Right renal cortex interstitium (tissue), 3 donors: Measurements from ENCODE around the gene RPH3AL. TPM values are rescaled to one million over a fixed set of nuclear protein-coding genes. Genes with fewer than 3 reads are reported as not detected.
"Not testable (repeated sequence)": the region's sequence is repeated elsewhere in the genome, so short reads cannot be mapped to it uniquely, and the experiment has no call there.

Experiments
- DNase-seq, 3 donors: peaks; one replicate each; pipeline ENCODE4 v3.0.0-alpha.2; 2013; ENCODE audit warnings: low read depth in 3 of 3, low spot score in 2 of 3
- polyA plus RNA-seq, 3 donors: library from polyadenylated mRNA; unstranded; fragments of 120-200 nt; gene quantifications; one replicate each; pipeline ENCODE4 v1.2.1, GENCODE V29; 2013; ENCODE audit not compliant: insufficient read length in 3 of 3

Gene RPH3AL
- polyA plus RNA-seq, 3 donors, result 11.6 to 19.7 (median 16.5) TPM

DNA sequence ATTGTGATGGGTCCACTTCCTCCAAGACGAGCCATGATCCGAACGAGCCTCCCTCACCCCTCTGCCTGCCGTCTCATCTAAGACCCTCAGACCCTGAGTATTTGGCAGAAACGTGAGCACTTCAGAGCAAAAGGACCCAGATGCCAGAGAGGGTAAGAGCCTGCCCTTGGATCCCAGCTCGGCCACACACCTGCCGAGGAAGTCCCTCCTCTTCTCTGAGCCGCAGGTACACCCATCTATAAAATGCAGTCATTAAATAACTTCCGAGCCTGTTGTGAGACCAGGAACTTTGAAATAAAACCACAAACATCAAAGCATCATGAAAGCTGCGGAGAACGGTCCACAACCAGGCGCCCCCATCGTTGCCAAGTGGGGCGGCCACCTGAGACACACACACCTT, 106.4 kb downstream of the RPH3AL start:
- DNase-seq, result no peak

GRCh38 chr17:245611-246010, 107.0 kb downstream of the RPH3AL start:
- DNase-seq, result no peak

GRCh38 chr17:245020-245419, 107.6 kb downstream of the RPH3AL start:
- DNase-seq, result no peak

- not testable (repeated sequence) for DNase-seq
Measured at GRCh38 chr17:243924-244323, 108.7 kb downstream of the RPH3AL start.

DNA sequence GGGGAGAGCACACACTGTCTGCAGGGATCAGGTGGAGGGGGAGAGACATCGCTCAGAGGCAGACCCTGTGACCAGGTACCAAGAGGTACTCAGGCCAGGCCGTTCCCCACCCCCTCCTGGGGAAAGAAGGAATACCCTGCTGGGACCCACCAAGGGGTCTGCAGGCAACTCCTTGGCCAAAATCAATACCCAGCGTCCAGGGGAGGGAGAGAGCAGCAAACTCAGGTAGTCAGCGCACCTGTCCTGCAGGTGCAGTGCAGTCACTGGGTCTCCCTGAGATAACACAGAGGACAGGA, 113.7 kb downstream of the RPH3AL start:
- no peak for DNase-seq

DNA sequence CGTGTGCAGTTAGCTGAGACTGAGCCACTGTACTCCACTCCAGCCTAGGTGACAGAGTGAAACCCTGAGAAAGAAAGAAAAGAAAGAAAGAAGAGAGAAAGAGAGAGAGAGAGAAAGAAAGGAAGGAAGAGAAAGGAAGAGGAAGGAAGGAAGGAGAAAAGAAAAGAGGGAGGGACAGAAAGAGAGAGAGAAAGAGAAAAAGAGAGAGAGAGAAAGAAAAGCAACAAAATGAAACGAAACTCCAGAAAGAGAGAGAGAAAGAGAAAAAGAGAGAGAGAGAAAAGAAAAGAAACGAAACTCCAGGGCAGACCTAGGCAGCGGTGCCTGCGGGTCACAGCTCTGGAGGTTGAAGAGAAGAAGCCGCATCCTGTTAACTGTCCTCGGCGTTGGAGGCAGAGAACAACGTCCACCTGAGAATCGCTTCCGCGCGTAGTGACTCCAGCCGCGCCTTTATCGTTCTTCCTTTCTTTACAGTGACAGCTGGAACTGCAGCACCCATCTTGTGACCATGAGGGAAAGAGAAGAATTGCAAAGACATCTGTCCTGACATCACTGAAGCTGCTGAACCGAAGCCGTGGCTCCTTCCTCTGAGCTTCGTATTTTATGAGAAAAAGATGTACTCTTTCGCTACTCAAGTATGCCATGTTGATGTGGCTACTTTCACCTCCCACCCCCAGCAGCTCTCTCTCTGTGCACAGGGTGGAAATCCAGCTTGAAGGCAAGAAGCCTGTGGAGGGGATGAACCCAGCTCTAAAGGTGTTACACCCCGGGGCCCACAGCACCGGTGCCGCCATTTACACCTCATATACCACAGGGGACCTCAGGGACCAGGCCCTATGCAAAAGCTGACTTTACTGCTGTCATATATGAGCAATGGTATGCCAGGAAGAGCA, 114.3 kb downstream of the RPH3AL start:
- DNase-seq, result no peak

DNA sequence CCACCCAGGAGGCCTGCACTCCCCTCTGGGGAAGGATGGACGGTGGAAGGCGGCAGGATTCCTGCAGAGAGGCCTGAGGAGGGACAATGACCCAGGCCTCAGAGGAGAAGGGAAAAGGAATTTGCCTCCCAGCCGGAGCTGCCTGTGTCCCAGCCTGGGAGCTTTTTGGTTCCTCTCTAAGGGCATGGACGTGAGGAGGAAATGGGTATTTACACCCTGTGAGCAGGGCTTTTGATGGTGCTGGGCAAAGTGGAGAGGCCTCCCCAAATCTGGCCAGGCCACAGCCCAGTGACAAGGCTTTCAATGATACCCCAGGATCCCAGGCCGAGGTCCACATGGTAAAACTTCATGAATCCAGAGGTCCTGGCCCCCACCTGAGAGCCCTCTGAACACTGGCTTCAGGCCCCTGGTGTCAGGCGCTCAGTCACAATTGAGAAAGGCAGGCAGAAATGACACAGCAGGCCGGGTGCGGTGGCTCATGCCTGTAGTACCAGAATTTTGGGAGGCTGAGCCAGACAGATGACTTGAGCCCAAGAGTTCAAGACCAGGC, 115.1 kb downstream of the RPH3AL start:
- no peak for DNase-seq

DNA sequence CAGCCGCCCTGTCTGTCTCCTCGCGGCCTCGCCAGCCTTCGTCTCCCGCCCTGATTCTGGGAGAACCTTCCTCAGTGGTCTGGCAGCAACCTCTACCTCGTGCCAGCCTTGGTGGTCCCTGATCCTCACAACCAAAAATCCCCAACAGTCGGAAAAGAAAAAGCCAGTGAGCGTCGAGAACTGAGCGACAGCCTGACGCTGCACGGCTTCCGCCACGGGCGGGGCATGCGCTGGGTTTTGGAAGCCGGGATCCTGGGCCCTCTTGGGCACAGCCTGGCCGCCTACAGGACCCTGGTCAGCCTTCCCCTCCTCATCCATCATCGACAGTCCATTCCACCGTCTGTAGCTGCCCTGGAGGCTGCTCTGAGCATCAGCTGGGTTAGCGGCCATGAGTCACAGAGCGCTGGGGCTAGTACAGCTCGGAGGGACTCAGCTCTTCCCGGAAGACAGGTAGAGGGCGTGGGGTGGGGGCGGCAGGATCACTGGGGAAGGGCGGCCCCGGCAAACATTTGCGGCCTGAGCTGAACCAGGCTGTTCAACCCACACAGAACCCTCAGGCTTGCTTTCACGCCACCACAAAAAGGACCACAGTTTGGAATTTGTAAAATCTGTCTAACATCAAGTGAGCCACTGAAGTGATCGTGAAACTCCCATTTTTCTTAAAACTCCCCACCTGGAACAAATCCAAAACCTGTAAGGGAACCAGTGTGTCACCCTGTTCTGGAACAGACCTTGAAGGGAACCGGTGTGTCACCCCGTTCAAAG, 115.8 kb downstream of the RPH3AL start:
- no peak for DNase-seq

DNA sequence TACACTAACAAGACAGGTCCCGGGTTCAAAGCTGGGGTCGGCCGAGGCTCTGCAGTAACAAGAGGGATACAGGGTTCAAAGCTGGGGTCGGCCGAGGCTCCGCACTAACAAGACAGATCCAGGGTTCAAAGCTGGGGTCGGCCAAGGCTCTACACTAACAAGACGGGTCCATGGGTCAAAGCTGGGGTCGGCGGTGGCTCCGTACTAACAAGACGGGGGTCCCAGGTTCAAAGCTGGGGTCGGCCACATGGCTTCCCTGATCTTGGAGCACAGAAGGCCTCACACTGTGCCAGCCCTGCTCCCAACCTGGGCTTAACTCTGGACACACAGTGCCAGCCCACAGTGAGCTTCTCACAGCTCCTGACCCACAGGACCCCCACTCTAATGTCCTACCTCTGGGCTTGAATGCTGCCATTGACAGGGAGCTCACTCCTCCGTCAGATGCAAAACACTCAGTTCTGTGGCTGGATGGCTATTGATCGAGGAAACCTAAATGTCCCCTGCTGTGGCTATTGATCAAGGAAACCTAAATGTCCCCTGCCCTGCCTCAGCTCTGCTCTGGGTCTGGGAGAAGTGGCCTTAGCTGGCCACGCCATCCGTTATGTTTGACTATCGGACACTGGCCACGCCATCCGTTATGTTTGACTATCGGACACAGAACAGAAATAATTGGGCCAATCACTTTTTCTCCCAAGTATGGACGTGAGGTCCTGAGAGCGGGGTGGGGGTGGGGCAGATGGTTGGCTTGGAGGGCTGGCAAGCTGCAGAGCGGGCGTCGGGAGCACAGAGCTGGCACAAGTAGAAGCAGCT, 116.6 kb downstream of the RPH3AL start:
- DNase-seq, result no peak

DNA sequence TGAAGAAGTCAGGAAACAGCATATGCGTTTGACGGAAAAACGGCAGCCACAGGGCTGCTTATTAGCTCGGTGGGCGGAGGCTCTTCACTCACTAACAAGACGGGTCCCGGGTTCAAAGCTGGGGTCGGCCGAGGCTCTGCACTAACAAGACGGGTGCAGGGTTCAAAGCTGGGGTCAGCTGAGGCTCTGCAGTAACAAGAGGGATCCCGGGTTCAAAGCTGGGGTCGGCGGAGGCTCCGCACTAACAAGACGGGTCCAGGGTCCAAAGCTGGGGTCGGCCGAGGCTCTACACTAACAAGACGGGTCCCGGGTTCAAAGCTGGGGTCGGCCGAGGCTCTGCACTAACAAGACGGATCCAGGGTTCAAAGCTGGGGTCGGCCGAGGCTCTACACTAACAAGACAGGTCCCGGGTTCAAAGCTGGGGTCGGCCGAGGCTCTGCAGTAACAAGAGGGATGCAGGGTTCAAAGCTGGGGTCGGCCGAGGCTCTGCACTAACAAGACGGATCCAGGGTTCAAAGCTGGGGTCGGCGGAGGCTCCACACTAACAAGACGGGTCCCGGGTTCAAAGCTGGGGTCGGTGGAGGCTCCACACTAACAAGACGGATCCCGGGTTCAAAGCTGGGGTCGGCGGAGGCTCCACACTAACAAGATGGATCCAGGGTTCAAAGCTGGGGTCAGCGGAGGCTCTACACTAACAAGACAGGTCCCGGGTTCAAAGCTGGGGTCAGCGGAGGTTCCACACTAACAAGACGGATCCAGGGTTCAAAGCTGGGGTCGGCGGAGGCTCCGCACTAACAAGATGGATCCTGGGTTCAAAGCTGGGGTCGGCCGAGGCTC, 117.4 kb downstream of the RPH3AL start:
- DNase-seq, result not testable (repeated sequence)

GRCh38 chr17:234163-234993, 118.2 kb downstream of the RPH3AL start:
- DNase-seq, result not testable (repeated sequence)

GRCh38 chr17:233473-233941, 119.1 kb downstream of the RPH3AL start:
- DNase-seq, result no peak

GRCh38 chr17:231966-232807, 120.4 kb downstream of the RPH3AL start:
- no peak for DNase-seq

- DNase-seq, result no peak
Measured at GRCh38 chr17:231191-231965, 121.2 kb downstream of the RPH3AL start.

DNA sequence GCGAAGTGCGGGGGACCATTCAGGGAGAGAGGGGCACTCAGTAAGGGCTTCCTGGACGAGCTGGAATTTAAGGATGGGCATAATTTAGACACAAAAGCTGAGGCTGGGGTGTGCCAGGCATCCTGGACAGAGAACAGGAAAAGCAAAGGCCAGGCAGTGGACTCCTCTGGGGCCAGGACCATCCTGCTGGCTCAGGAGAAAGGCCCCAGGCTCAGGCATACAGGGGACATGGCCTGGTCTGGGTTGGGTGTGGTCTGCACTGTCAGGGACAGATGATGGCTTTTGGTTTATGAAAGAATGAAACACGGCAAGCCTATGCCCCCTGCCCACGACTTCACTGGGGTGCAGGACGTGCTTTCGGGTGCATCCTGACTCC, 122.2 kb downstream of the RPH3AL start:
- DNase-seq, result no peak

GRCh38 chr17:229709-230394, 122.8 kb downstream of the RPH3AL start:
- no peak for DNase-seq
